Measurements from ENCODE around the gene KRT81. TPM values are rescaled to one million over a fixed set of nuclear protein-coding genes. Genes with fewer than 3 reads are reported as not detected.

KRT81 gene
- total and polyA plus RNA-seq, 2 of the 4 experiments (the other 2 are of a cell fraction), result under 0.01 to 0.05 TPM

DNA sequence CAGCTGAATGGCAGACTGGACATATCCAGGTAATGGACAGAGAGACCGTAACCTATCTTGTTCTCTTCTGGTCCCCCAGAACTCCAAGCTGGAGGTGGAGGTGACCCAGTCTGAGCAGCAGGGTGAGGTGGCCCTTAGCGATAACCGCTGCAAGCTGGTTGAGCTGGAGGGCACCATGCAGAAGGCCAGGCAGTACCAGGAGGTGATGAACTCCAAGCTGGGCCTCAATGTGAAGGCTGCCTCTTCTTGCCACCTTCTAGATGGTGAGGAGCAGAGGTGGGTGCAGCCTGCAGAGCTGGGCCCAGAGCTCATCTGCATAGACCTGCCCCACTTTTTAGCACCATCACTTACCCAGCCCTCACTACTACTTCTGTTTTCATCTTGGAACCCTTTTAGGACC is 24.1 kb downstream of the KRT81 start:
- Histone ChIP-seq H2AFZ (replicated peaks; ENCODE audit: low read length, poor library complexity) (no peak overlapping the region), H3K27ac (ENCODE audit: insufficient read depth, low read length) (no peak overlapping the region), H3K14ac (replicated peaks; ENCODE audit: low read depth, low read length) (no peak overlapping the region), H3K4me1 (ENCODE audit: control insufficient read depth, insufficient read depth, low read length) (peaks cover 2% of the 10 kb centered on the region), H4K91ac (ENCODE audit: insufficient read depth, low read depth, low read length) (no peak overlapping the region), H4K8ac (ENCODE audit: low read depth in 2 of 2, low read length in 2 of 2) (no peak overlapping the region), H3K27me3 (ENCODE audit: control insufficient read depth, insufficient read depth, low read length) (peaks cover 14% of the 10 kb centered on the region), H2BK20ac (ENCODE audit: low read depth, low read length) (no peak overlapping the region), H2BK5ac (ENCODE audit: low read depth, low read length, poor library complexity, severe bottlenecking) (no peak overlapping the region), H3K23ac (ENCODE audit: low read depth, low read length) (no peak overlapping the region), H3K36me3 (ENCODE audit: control insufficient read depth, insufficient read depth, low read length) (no peaks in the 10 kb centered on the region), H3K4ac (ENCODE audit: low read depth, low read length) (no peak overlapping the region), H2AK9ac (replicated peaks; ENCODE audit: low read depth, low read length, poor library complexity) (no peak overlapping the region), H2AK5ac (ENCODE audit: low read depth, low read length) (no peak overlapping the region), H3K9me1 (ENCODE audit: insufficient read depth, low read length) (no peaks in the 10 kb centered on the region), H3K56ac (ENCODE audit: extremely low read depth, insufficient read depth, low read length) (no peak overlapping the region), H3K79me1 (ENCODE audit: low read depth in 1 of 2, low read length in 2 of 2) (no peaks in the 10 kb centered on the region), H4K5ac (ENCODE audit: low read depth, low read length) (no peak overlapping the region), H3K9me3 (ENCODE audit: control insufficient read depth, insufficient read depth, low read length) (peaks cover 2% of the 10 kb centered on the region; the same call in 1 of the 2 replicates), H2BK120ac (ENCODE audit: low read depth, low read length) (no peak overlapping the region), H2BK15ac (ENCODE audit: low read depth, low read length) (no peak overlapping the region), H4K20me1 (ENCODE audit: insufficient read depth, low read length) (no peaks in the 10 kb centered on the region), H3K9ac (ENCODE audit: low read depth, low read length) (no peak overlapping the region), H3K4me3 (ENCODE audit: insufficient read depth, low read depth, low read length) (no peak overlapping the region), H3K4me2 (ENCODE audit: low read depth, low read length) (no peak overlapping the region), H3K18ac (ENCODE audit: low read depth, low read length) (no peak overlapping the region)
- WGBS, 2 experiments (ENCODE audit: extremely low coverage in 2 of 2, insufficient read length in 1 of 2), result 60% methylated on average over 1 of the region's 3 CpGs; no CpG with 5 or more reads in 1 of the 2 experiments
- TF ChIP-seq, protein P1, sequence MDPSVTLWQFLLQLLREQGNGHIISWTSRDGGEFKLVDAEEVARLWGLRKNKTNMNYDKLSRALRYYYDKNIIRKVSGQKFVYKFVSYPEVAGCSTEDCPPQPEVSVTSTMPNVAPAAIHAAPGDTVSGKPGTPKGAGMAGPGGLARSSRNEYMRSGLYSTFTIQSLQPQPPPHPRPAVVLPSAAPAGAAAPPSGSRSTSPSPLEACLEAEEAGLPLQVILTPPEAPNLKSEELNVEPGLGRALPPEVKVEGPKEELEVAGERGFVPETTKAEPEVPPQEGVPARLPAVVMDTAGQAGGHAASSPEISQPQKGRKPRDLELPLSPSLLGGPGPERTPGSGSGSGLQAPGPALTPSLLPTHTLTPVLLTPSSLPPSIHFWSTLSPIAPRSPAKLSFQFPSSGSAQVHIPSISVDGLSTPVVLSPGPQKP (IDR thresholded peaks at IDR 0.05; ENCODE audit: borderline replicate concordance, low read depth, low read length), result no peak
- TF ChIP-seq MAZ (IDR thresholded peaks at IDR 0.05; ENCODE audit: borderline replicate concordance, low read depth, low read length) (no peak), RCOR1 (IDR thresholded peaks at IDR 0.05; ENCODE audit: insufficient replicate concordance, low read length) (no peak), RAD21 (IDR thresholded peaks at IDR 0.05; ENCODE audit: low read length) (no peak), BHLHE40 (IDR thresholded peaks at IDR 0.05; ENCODE audit: low read depth, low read length) (no peak), CHD1 (IDR thresholded peaks at IDR 0.05; ENCODE audit: low read depth, low read length) (no peak), POLR2A (IDR thresholded peaks at IDR 0.05; ENCODE audit: low read depth, low read length) (no peak), MXI1 (IDR thresholded peaks at IDR 0.05; ENCODE audit: borderline replicate concordance, low read depth, low read length) (no peak), CEBPB (IDR thresholded peaks at IDR 0.05; ENCODE audit: low read depth, low read length) (no peak), FOS (IDR thresholded peaks at IDR 0.05; ENCODE audit: low read depth, low read length) (no peak), MAFK (IDR thresholded peaks at IDR 0.05; ENCODE audit: low read depth, low read length) (no peak), SMC3 (IDR thresholded peaks at IDR 0.05; ENCODE audit: low read depth, low read length) (no peak), NFE2L2 (IDR thresholded peaks at IDR 0.05; ENCODE audit: low read depth, low read length) (no peak), RFX5 (IDR thresholded peaks at IDR 0.05; ENCODE audit: low read depth, low read length) (no peak)
- TF ChIP-seq, protein P2, sequence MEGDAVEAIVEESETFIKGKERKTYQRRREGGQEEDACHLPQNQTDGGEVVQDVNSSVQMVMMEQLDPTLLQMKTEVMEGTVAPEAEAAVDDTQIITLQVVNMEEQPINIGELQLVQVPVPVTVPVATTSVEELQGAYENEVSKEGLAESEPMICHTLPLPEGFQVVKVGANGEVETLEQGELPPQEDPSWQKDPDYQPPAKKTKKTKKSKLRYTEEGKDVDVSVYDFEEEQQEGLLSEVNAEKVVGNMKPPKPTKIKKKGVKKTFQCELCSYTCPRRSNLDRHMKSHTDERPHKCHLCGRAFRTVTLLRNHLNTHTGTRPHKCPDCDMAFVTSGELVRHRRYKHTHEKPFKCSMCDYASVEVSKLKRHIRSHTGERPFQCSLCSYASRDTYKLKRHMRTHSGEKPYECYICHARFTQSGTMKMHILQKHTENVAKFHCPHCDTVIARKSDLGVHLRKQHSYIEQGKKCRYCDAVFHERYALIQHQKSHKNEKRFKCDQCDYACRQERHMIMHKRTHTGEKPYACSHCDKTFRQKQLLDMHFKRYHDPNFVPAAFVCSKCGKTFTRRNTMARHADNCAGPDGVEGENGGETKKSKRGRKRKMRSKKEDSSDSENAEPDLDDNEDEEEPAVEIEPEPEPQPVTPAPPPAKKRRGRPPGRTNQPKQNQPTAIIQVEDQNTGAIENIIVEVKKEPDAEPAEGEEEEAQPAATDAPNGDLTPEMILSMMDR (conservative IDR thresholded peaks at IDR 0.05; ENCODE audit: low read depth, low read length), result no peak
- TF ChIP-seq, protein P3, sequence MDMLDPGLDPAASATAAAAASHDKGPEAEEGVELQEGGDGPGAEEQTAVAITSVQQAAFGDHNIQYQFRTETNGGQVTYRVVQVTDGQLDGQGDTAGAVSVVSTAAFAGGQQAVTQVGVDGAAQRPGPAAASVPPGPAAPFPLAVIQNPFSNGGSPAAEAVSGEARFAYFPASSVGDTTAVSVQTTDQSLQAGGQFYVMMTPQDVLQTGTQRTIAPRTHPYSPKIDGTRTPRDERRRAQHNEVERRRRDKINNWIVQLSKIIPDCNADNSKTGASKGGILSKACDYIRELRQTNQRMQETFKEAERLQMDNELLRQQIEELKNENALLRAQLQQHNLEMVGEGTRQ (IDR thresholded peaks at IDR 0.05; ENCODE audit: low read depth, low read length), result no peak
- ChIA-PET POLR2A (ENCODE audit: unreplicated experiment) (no interaction called here), CTCF (interaction anchor here (3.3 kb wide), 1 partner anchor 12 kb away, joined by 14 read pairs; no protein-coding TSS in a partner anchor)
- intact Hi-C loops (cut with micrococcal nuclease) (no loop called here), dilution Hi-C loops (cut with HindIII; ENCODE audit: low sequenced_read_pairs, unreplicated experiment) (no loop called here), in situ Hi-C loops (cut with MboI; ENCODE audit: low sequenced_read_pairs) (no loop called here)
- DNase-seq (no peak), ATAC-seq (ENCODE audit: low read depth) (no peak)
- BruUV-seq (replicated peaks), result no TSS peak

Measured in IMR-90 (cell line).